ENCODE data around the gene SENP6. TPM values are rescaled to one million over a fixed set of nuclear protein-coding genes. Genes with fewer than 3 reads are reported as not detected.
"Not testable (repeated sequence)": the region's sequence is repeated elsewhere in the genome, so short reads cannot be mapped to it uniquely, and the experiment has no call there.

The SENP6 gene
- total and polyA plus RNA-seq, 4 donors: 12.2 to 42.3 (median 26.8) TPM

GRCh38 chr6:75676377-75676776, 74.7 kb downstream of the SENP6 start:
- 96% methylated on average over 1 of the region's 1 CpG for WGBS
- Histone ChIP-seq H3K36me3 (ENCODE audit: control insufficient read depth in 4 of 4, insufficient read depth in 3 of 4, low read depth in 1 of 4, low read length in 3 of 4) (peaks cover 4 to 42% (median 27%) of the 10 kb centered on the region in 4 donors), H3K9ac (ENCODE audit: low read depth in 1 of 2, low read length in 2 of 2) (no peak overlapping the region), H3K27ac (ENCODE audit: low read depth in 1 of 2, low read length in 2 of 2) (no peak overlapping the region), H3K4me3 (ENCODE audit: low read depth in 1 of 3, low read length in 3 of 3) (no peak overlapping the region), H3K27me3 (ENCODE audit: control insufficient read depth in 4 of 4, insufficient read depth in 4 of 4, low read length in 3 of 4) (no peaks in the 10 kb centered on the region), H3K9me3 (ENCODE audit: control insufficient read depth in 4 of 4, low read length in 3 of 4) (no peaks in the 10 kb centered on the region), H3K4me1 (ENCODE audit: control insufficient read depth in 4 of 4, insufficient read depth in 4 of 4, low read length in 3 of 4) (no peaks in the 10 kb centered on the region)
- DNase-seq (ENCODE audit: low spot score): no peak
- TF ChIP-seq TAF1 (conservative IDR thresholded peaks at IDR 0.05) (no peak), GABPA (IDR thresholded peaks at IDR 0.05 in 1 of 2, conservative IDR thresholded peaks at IDR 0.05 in 1 of 2) (no peak), FOXA2 (IDR thresholded peaks at IDR 0.05) (no peak), FOXA1 (IDR thresholded peaks at IDR 0.05) (no peak), JUND (IDR thresholded peaks at IDR 0.05) (no peak), MAX (IDR thresholded peaks at IDR 0.05) (no peak), CTCF (IDR thresholded peaks at IDR 0.05; ENCODE audit: low read depth, low read length, missing input control) (no peak), NR2F2 (IDR thresholded peaks at IDR 0.05) (no peak), HNF4G (IDR thresholded peaks at IDR 0.05) (no peak), ZBTB33 (IDR thresholded peaks at IDR 0.05) (no peak), RAD21 (IDR thresholded peaks at IDR 0.05) (no peak), HNF4A (conservative IDR thresholded peaks at IDR 0.05) (no peak), RXRA (IDR thresholded peaks at IDR 0.05) (no peak)

- not testable (repeated sequence) for H3K27ac ChIP-seq (ENCODE audit: low read depth in 1 of 2, low read length in 2 of 2); H3K9ac ChIP-seq (ENCODE audit: low read depth in 1 of 2, low read length in 2 of 2); DNase-seq (ENCODE audit: low spot score); H3K4me1 ChIP-seq (ENCODE audit: control insufficient read depth in 4 of 4, insufficient read depth in 4 of 4, low read length in 3 of 4); H3K27me3 ChIP-seq (ENCODE audit: control insufficient read depth in 4 of 4, insufficient read depth in 4 of 4, low read length in 3 of 4); H3K9me3 ChIP-seq (ENCODE audit: control insufficient read depth in 4 of 4, low read length in 3 of 4); H3K4me3 ChIP-seq (ENCODE audit: low read depth in 1 of 3, low read length in 3 of 3)
- peaks cover 2 to 38% (median 27%) of the 10 kb centered on the region in 4 donors for H3K36me3 ChIP-seq (ENCODE audit: control insufficient read depth in 4 of 4, insufficient read depth in 3 of 4, low read depth in 1 of 4, low read length in 3 of 4)
- 99% methylated on average over 2 of the region's 2 CpGs for WGBS
These were observed 80.9 kb downstream of the SENP6 start for GRCh38 chr6:75682548-75682947.

GRCh38 chr6:75683005-75683404, 81.3 kb downstream of the SENP6 start:
- WGBS: 97% methylated on average over 2 of the region's 2 CpGs
- not testable (repeated sequence) for H3K27ac ChIP-seq (ENCODE audit: low read depth in 1 of 2, low read length in 2 of 2); H3K9me3 ChIP-seq (ENCODE audit: control insufficient read depth in 4 of 4, low read length in 3 of 4); H3K9ac ChIP-seq (ENCODE audit: low read depth in 1 of 2, low read length in 2 of 2); H3K4me1 ChIP-seq (ENCODE audit: control insufficient read depth in 4 of 4, insufficient read depth in 4 of 4, low read length in 3 of 4); H3K4me3 ChIP-seq (ENCODE audit: low read depth in 1 of 3, low read length in 3 of 3); DNase-seq (ENCODE audit: low spot score); H3K27me3 ChIP-seq (ENCODE audit: control insufficient read depth in 4 of 4, insufficient read depth in 4 of 4, low read length in 3 of 4)
- peaks cover 2 to 33% (median 26%) of the 10 kb centered on the region in 4 donors for H3K36me3 ChIP-seq (ENCODE audit: control insufficient read depth in 4 of 4, insufficient read depth in 3 of 4, low read depth in 1 of 4, low read length in 3 of 4)

GRCh38 chr6:75687535-75687934, 85.9 kb downstream of the SENP6 start:
- H3K4me1 ChIP-seq (ENCODE audit: control insufficient read depth in 4 of 4, insufficient read depth in 4 of 4, low read length in 3 of 4); H3K4me3 ChIP-seq (ENCODE audit: low read depth in 1 of 3, low read length in 3 of 3); H3K9me3 ChIP-seq (ENCODE audit: control insufficient read depth in 4 of 4, low read length in 3 of 4); H3K36me3 ChIP-seq (ENCODE audit: control insufficient read depth in 4 of 4, insufficient read depth in 3 of 4, low read depth in 1 of 4, low read length in 3 of 4); H3K27me3 ChIP-seq (ENCODE audit: control insufficient read depth in 4 of 4, insufficient read depth in 4 of 4, low read length in 3 of 4); H3K9ac ChIP-seq (ENCODE audit: low read depth in 1 of 2, low read length in 2 of 2); H3K27ac ChIP-seq (ENCODE audit: low read depth in 1 of 2, low read length in 2 of 2); DNase-seq (ENCODE audit: low spot score): not testable (repeated sequence)
- WGBS: 96% methylated on average over 5 of the region's 5 CpGs

GRCh38 chr6:75687937-75688336, 86.3 kb downstream of the SENP6 start:
- H3K4me1 ChIP-seq (ENCODE audit: control insufficient read depth in 4 of 4, insufficient read depth in 4 of 4, low read length in 3 of 4); H3K36me3 ChIP-seq (ENCODE audit: control insufficient read depth in 4 of 4, insufficient read depth in 3 of 4, low read depth in 1 of 4, low read length in 3 of 4); H3K9ac ChIP-seq (ENCODE audit: low read depth in 1 of 2, low read length in 2 of 2); DNase-seq (ENCODE audit: low spot score); H3K9me3 ChIP-seq (ENCODE audit: control insufficient read depth in 4 of 4, low read length in 3 of 4); H3K27ac ChIP-seq (ENCODE audit: low read depth in 1 of 2, low read length in 2 of 2); H3K4me3 ChIP-seq (ENCODE audit: low read depth in 1 of 3, low read length in 3 of 3); H3K27me3 ChIP-seq (ENCODE audit: control insufficient read depth in 4 of 4, insufficient read depth in 4 of 4, low read length in 3 of 4): not testable (repeated sequence)
- 96% methylated on average over 8 of the region's 8 CpGs for WGBS

Data from liver (tissue), 9 donors.